HAP-1 (cell line): Measurements from ENCODE around the gene AKR1C4.
"Not testable (repeated sequence)": the region's sequence is repeated elsewhere in the genome, so short reads cannot be mapped to it uniquely, and the experiment has no call there.

ENCODE experiments used
- DNase-seq, 2 experiments: peaks; one replicate each; pipeline ENCODE4 v3.0.0-alpha.2; 2016 to 2020; ENCODE audit warnings: low spot score in 2 of 2
- H3K27me3 ChIP-seq: fragments of 250-450 bp; sonication (Bioruptor Pico); 2 replicates; pipeline ENCODE4 v1.5.1; 2020; ENCODE audit warnings: low read depth, mild to moderate bottlenecking, moderate library complexity
- H3K36me3 ChIP-seq: fragments of 250-450 bp; sonication (Bioruptor Pico); replicated peaks from 2 replicates; pipeline ENCODE4 v1.5.1; 2020; ENCODE audit warnings: mild to moderate bottlenecking
- H3K4me1 ChIP-seq: fragments of 250-450 bp; sonication (Bioruptor Pico); 2 replicates; pipeline ENCODE4 v1.5.1; 2020; ENCODE audit warnings: mild to moderate bottlenecking
- H3K4me3 ChIP-seq: fragments of 250-450 bp; sonication (Bioruptor Pico); 2 replicates; pipeline ENCODE4 v1.5.1; 2020; ENCODE audit warnings: mild to moderate bottlenecking, moderate library complexity
- H3K9me3 ChIP-seq: fragments of 250-450 bp; sonication (Bioruptor Pico); 2 replicates; pipeline ENCODE4 v1.5.1; 2020; ENCODE audit warnings: mild to moderate bottlenecking, moderate library complexity
- in situ Hi-C: fragments of 300-500 bp; cut with MboI; formaldehyde crosslinking; loops from 3 replicates; pipeline ENCODE4 v1.14.3; 2020; ENCODE audit warnings: low sequenced_read_pairs, inconsistent platforms, mixed read lengths

Gene AKR1C4

DNA sequence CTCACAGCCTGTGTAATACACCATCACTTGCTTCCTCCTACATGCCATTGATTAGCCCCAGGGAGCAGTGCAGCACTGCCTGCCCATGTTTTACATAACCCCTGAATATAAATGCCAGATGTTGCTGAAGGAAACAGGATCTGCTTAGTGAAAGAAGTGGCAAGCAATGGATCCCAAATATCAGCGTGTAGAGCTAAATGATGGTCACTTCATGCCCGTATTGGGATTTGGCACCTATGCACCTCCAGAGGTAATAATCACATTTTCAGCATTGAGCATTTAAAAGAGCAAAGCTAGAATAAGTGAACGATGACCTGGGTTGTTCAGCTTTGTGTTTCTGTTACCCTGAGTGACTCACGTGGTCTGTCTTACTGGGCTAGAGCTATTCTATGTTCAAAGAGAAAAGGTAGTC is at the start of gene AKR1C4:
Gene AKR1C4 (plus strand): TSS at position 136 of the 412 bp plus-strand sequence. CDS start 31 bp downstream, at position 167.
- Histone ChIP-seq H3K4me3 (no peak within 1 kb of the TSS), H3K36me3 (no peaks in the 10 kb centered on the region), H3K4me1 (no peaks in the 10 kb centered on the region), H3K27me3 (no peaks in the 10 kb centered on the region), H3K9me3 (no peaks in the 10 kb centered on the region)
- in situ Hi-C loops, result no loop called here
- DNase-seq, result no peak

DNA sequence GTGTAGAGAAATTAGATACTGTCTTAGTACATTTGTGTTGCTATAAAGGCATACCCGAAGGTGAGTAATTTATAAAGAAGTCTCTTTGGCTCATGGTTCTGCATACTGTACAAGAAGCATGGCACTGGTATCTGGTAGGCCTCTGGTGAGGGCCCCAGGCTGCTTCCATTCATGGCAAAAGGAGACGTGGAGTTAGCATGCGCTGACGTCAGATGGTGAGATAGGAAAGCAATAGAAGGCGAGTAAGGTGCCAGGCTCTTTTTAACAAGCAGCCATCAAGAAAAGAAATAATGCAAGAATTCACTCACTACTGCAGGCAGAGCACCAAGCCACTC is 49.8 kb upstream of the AKR1C4 start:
- in situ Hi-C loops, result no loop called here
- no peak for DNase-seq
- H3K36me3 ChIP-seq, result no peaks in the 10 kb centered on the region
- no peaks in the 10 kb centered on the region for H3K4me1 ChIP-seq
- no peaks in the 10 kb centered on the region for H3K9me3 ChIP-seq
- no peak overlapping the region for H3K4me3 ChIP-seq
- no peaks in the 10 kb centered on the region for H3K27me3 ChIP-seq

DNA sequence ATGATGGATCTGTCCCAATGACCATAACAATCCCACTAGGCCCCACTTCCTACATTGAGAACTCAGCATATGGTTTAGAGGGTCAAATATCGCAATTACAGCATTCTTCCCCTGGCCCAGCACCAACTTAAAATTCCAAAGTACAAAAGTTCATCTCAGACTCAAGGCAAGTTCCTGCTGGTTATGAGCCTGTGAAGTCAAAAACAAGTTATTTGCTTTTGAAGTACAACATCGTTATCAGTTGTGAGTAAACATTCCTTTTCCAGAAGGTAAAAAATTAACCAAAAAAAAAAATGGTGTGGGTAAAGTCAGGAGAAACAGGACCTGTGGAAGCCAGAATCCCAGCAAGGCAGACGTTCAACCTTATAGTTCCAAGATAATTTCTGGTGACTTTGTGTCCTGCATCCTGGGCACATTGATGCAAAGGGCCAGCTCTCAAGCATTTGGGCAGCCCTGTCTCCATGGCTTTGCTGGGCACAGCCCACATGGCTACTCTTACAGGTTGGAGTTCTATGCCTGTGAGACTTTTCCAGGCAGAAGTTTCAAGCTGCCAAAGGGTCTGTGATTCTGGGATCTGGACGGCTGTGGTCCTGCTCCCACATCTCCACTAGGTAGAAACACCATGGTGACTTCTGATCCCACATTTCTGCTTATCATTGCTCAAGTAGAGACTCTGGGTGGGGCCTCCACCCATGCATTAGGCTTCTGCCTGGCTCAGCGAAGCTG is 49.2 kb upstream of the AKR1C4 start:
- no peaks in the 10 kb centered on the region for H3K4me1 ChIP-seq
- in situ Hi-C loops, result no loop called here
- no peaks in the 10 kb centered on the region for H3K36me3 ChIP-seq
- no peaks in the 10 kb centered on the region for H3K27me3 ChIP-seq
- no peaks in the 10 kb centered on the region for H3K9me3 ChIP-seq
- H3K4me3 ChIP-seq, result no peak overlapping the region
- no peak for DNase-seq

DNA sequence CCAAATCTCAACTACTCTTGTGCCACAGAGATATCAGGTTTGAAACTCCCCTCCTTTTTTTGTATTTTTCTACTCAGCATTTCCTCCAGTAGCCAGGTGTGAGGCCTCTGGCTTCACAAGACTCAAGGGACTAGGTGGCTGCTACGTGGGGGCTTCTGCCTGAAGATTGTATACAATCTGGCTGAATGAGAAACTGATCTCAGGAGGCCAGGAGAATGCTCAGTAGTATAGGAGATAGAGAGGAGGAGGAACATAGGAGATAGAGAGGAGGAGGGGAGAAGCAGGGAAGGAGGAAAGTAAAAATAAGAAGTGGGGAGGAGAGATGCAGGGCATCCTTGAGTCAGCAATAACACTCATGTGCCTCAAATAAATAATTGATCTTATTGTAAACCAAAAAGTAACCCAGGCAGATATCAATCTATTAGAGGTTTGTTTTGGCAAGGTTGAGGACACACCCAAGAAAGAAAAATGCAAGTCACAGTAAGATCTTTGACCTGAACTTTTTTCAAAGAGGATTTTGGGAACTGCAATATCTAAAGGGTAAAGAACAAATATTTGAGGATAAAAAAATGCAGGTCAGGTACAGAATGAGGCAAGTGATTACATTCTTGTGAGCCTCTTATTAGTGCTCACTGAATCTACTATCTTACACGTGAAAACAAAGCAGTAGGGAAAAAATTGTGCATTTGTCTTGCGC is 48.5 kb upstream of the AKR1C4 start:
- Histone ChIP-seq H3K27me3 (no peaks in the 10 kb centered on the region), H3K4me3 (no peak overlapping the region), H3K4me1 (no peaks in the 10 kb centered on the region), H3K36me3 (no peaks in the 10 kb centered on the region), H3K9me3 (no peaks in the 10 kb centered on the region)
- in situ Hi-C loops, result no loop called here
- DNase-seq, result no peak

DNA sequence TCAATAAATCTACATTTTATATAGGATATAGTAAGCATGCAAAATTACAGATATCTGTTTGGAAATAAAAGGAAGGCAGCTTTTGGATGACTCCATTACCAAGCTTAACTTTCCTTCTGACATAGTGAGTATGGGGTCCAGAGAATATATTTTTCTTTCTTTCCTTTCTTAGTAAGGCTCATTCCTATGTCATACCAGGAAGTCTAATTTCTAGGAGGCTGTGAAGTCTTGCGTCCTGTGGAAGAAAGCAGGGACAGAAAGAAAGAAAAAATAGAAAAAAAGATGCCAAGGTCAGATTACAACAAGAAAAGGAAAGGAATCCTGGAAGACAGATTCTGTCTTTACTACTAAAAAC is 48.0 kb upstream of the AKR1C4 start:
- in situ Hi-C loops, result no loop called here
- no peak for DNase-seq
- Histone ChIP-seq H3K4me1 (no peaks in the 10 kb centered on the region), H3K9me3 (no peaks in the 10 kb centered on the region), H3K4me3 (no peak overlapping the region), H3K36me3 (no peaks in the 10 kb centered on the region), H3K27me3 (no peaks in the 10 kb centered on the region)

DNA sequence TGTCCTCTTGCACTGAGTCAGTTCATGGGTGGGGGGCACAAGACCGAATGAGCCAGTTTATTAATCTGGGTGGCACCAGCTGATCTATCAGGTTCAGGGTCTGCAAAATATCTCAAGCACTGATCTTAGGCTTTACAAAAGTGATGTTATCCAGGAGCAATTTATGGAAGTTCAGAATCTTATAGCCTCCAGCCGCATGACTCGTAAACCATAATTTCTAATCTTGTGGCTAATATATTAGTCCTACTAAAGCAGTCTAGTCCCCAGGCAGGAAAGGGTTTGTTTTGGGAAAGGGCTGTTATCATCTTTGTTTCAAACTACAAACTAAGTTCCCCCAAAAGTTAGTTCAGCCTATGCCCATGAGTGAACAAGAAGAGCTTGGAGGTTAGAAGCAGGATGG is 45.6 kb upstream of the AKR1C4 start:
- no peaks in the 10 kb centered on the region for H3K9me3 ChIP-seq
- in situ Hi-C loops, result no loop called here
- no peaks in the 10 kb centered on the region for H3K27me3 ChIP-seq
- no peak overlapping the region for H3K4me3 ChIP-seq
- no peak for DNase-seq
- H3K36me3 ChIP-seq, result no peaks in the 10 kb centered on the region
- no peaks in the 10 kb centered on the region for H3K4me1 ChIP-seq

DNA sequence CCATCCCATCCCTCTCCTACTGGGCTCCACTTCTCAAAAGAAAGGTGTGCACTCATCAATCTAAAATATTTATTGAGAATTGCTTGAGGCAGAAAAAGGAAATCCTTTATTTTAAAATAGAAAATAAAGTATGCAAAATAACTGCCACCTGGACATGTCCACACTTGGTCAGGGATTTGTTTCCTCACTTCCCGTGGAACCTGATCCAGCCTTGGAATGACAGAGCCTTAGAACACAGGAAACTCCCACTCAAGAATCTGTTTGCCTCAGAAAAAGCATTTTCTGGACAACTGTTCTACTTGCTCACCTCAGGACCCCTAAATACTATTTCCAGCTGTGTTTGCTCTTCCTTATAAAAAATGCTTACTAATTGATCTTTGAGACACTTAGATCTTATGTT is 40.7 kb upstream of the AKR1C4 start:
- Histone ChIP-seq H3K27me3 (no peaks in the 10 kb centered on the region), H3K9me3 (no peaks in the 10 kb centered on the region), H3K4me3 (no peak overlapping the region), H3K36me3 (no peaks in the 10 kb centered on the region), H3K4me1 (no peaks in the 10 kb centered on the region)
- in situ Hi-C loops, result no loop called here
- no peak for DNase-seq

DNA sequence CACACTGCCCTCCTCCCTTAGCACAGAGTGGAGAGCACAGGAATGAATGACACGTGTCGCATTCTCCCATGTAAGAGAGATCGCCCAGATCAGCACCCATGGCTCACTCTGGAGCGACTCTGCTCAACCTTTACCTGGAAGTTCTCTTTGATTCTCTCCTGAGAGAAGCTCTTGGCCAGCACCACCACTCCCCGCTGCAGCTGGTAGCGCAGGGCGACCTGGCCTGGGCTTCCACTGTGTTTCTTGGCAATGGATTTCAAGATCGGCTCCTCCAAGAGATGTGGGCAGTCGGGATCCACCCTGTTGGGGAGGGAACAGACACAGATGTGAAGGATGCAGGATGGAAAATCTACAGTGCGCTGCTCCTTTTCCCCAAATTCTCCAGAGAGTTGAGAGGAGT is 39.1 kb upstream of the AKR1C4 start:
- in situ Hi-C loops, result no loop called here
- no peak overlapping the region for H3K4me3 ChIP-seq
- no peaks in the 10 kb centered on the region for H3K27me3 ChIP-seq
- no peaks in the 10 kb centered on the region for H3K36me3 ChIP-seq
- no peaks in the 10 kb centered on the region for H3K9me3 ChIP-seq
- H3K4me1 ChIP-seq, result no peaks in the 10 kb centered on the region
- no peak for DNase-seq

DNA sequence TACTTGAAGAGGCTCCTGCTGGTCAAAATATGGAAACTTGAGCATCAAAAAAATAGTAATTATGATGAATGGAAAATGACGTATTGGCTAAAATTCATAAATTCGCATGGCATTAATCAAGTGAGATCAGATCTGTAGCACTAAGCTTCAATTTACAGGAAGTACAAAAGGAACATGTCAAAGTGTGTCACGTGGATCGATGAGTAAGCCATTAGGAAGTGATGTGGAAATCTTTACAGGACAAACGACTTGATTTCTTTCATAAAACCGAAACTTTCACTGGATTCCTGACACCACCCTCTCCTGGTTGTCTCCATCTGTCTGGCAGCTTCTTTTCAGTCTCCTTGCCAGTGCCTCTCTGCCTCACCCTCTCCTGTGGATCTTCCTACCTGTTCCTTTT is 37.5 kb upstream of the AKR1C4 start:
- no peaks in the 10 kb centered on the region for H3K4me1 ChIP-seq
- no peaks in the 10 kb centered on the region for H3K9me3 ChIP-seq
- DNase-seq, result no peak
- no peak overlapping the region for H3K4me3 ChIP-seq
- H3K36me3 ChIP-seq, result no peaks in the 10 kb centered on the region
- H3K27me3 ChIP-seq, result no peaks in the 10 kb centered on the region
- in situ Hi-C loops, result no loop called here

DNA sequence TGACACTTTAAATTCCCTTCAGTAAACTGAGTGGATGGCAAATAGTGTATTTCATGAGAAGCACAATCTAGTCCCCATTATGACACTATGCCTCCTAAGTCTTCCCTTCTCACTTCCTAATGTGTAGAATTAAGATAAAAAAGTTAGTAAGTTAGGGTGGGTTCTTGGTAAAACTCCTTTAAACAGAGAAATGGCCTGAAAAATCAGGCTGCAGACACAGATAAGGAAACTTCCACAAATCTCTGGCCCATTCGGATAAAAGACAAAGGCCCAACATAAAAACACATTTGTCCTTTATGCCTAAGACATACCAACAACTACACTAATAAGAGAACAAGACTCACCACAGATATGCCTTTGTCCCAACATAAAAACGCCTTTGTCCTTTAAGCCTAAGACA is 33.1 kb upstream of the AKR1C4 start:
- Histone ChIP-seq H3K4me3 (no peak overlapping the region), H3K36me3 (no peaks in the 10 kb centered on the region), H3K4me1 (no peaks in the 10 kb centered on the region), H3K9me3 (peaks cover 8% of the 10 kb centered on the region), H3K27me3 (no peaks in the 10 kb centered on the region)
- in situ Hi-C loops, result no loop called here
- DNase-seq, result no peak

DNA sequence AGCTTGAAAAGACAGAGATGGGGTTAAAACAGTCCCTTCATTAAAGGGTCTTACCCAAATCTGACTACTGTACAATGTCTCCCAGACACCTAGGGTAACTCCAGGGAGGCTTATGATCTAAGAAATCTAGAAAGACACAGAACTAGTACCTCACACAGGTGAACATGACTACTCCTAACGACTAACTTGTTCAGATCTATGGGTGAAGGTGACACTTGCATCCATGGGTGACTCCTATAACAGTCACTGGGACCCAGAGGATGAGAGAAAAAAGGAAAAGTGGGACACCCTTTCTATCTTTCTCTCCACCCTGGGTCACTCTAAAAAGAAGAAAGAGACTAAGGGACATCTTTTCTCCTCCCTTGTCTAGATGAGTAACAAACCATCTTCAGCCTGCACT is 30.9 kb upstream of the AKR1C4 start:
- in situ Hi-C loops, result no loop called here
- no peak for DNase-seq

DNA sequence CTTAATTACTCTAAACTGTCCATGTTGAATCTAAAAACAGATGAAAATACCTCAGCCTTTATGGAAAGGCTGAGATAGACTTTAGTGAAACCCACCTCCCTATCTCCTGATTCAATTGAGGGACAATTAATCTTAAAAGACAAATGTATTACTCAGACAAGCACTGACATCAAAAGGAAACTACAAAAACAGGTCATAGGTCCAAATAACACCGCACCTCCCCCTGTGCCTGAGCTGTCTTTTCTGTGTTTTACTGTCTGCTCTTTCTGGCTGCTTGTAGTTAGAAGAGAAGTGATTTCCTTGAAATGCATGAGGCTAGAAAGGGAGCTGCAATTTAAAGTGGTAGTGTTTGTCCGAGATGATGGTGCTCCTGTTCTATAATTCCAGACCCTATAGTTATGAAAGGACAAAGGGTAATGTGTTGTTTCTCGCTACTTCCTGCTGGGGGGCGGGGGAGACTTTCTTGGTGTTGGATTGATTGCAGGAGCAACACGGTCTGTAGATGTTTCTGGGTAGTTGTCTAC is 27.7 kb upstream of the AKR1C4 start:
- Histone ChIP-seq H3K4me3 (no peak overlapping the region), H3K36me3 (no peaks in the 10 kb centered on the region), H3K9me3 (peaks cover 8% of the 10 kb centered on the region), H3K4me1 (no peaks in the 10 kb centered on the region), H3K27me3 (no peaks in the 10 kb centered on the region)
- DNase-seq, result no peak
- in situ Hi-C loops, result no loop called here

More for the DNA sequence above, 30.9 kb upstream of the AKR1C4 start:
- Histone ChIP-seq H3K4me3 (no peak overlapping the region), H3K9me3 (peaks cover 8% of the 10 kb centered on the region), H3K27me3 (no peaks in the 10 kb centered on the region), H3K36me3 (no peaks in the 10 kb centered on the region), H3K4me1 (no peaks in the 10 kb centered on the region)

DNA sequence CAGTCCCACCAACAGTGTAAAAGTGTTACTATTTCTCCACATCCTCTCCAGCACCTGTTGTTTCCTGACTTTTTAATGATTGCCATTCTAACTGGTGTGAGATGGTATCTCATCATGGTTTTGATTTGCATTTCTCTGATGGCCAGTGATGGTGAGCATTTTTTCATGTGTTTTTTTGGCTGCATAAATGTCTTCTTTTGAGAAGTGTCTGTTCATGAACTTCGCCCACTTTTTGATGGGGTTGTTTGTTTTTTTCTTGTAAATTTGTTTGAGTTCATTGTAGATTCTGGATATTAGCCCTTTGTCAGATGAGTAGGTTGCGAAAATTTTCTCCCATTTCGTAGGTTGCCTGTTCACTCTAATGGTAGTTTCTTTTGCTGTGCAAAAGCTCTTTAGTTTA is 21.1 kb upstream of the AKR1C4 start:
- H3K27me3 ChIP-seq, H3K4me1 ChIP-seq, H3K4me3 ChIP-seq, H3K36me3 ChIP-seq, H3K9me3 ChIP-seq, DNase-seq, in situ Hi-C loops: not testable (repeated sequence)

DNA sequence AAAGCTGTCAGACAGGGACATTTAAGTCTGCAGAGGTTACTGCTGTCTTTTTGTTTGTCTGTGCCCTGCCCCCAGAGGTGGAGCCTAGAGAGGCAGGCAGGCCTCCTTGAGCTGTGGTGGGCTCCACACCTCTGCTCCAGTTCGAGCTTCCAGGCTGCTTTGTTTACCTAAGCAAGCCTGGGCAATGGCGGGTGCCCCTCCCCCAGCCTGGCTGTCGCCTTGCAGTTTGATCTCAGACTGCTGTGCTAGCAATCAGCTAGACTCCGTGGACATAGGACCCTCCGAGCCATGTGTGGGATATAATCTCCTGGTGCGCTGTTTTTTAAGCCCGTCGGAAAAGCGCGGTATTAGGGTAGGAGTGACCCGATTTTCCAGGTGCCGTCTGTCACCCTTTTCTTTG is 16.1 kb upstream of the AKR1C4 start:
- DNase-seq, H3K4me3 ChIP-seq, H3K27me3 ChIP-seq, H3K9me3 ChIP-seq, H3K36me3 ChIP-seq, in situ Hi-C loops, H3K4me1 ChIP-seq: not testable (repeated sequence)
